T-cell (primary cell): ENCODE data around the gene HEATR9. TPM values are rescaled to one million over a fixed set of nuclear protein-coding genes. Genes with fewer than 3 reads are reported as not detected.

Experiments
- ATAC-seq, 4 experiments: fragments of 200-7000 bp in 3 of 4; fragments of 150-1000 bp in 1 of 4; cut with Tn5 transposase; replicated peaks in 1 of 4; 1 replicate in 3 of 4; 2 replicates in 1 of 4; pipeline ENCODE4 v1.10.0; 2021; ENCODE audit warnings: moderate library complexity in 3 of 4, mild to moderate bottlenecking in 2 of 4, moderate number of reproducible peaks in 1 of 4
- CTCF ChIA-PET, 2 donors: fragments of 300-600 bp; sonication (Branson Sonifier 250); formaldehyde crosslinking; loops; one replicate each; lab custom pipeline; 2022; ENCODE audit warnings: antibody characterized with exemption in 2 of 2; lab: Charles Lee
- POLR2A ChIA-PET, 2 donors: fragments of 300-600 bp; sonication (Branson Sonifier 250); formaldehyde crosslinking; loops; one replicate each; lab custom pipeline; 2022; ENCODE audit warnings: antibody characterized with exemption in 2 of 2; lab: Charles Lee
- DNase-seq, 35 experiments: peaks; one replicate each; pipeline versions ENCODE4 v3.0.0 to v3.0.0-alpha.2; 2013 to 2023
- H3K27ac ChIP-seq: one replicate; pipeline ENCODE4 v1.5.1; 2013; ENCODE audit warnings: low read length
- H3K27me3 ChIP-seq, 2 experiments: replicated peaks in 1 of 2; 1 replicate in 1 of 2; 2 replicates in 1 of 2; pipeline versions ENCODE4 v1.6.1 to v1.7.0; 2013; ENCODE audit warnings: low read length in 1 of 2, mixed read lengths in 1 of 2; ENCODE audit not compliant: control insufficient read depth in 2 of 2, insufficient read depth in 2 of 2; ENCODE audit errors: extremely low read depth in 1 of 2
- H3K36me3 ChIP-seq, 2 donors: 1 replicate in 1 of 2; 2 replicates in 1 of 2; pipeline versions ENCODE4 v1.6.1 to v1.7.0; 2013; ENCODE audit warnings: low read length in 1 of 2; ENCODE audit not compliant: control insufficient read depth in 2 of 2, insufficient read depth in 1 of 2; ENCODE audit errors: extremely low read depth in 1 of 2
- H3K4me1 ChIP-seq, 2 experiments: 1 replicate in 1 of 2; 2 replicates in 1 of 2; pipeline versions ENCODE4 v1.6.1 to v1.7.0; 2013; ENCODE audit warnings: low read length in 2 of 2, mixed read lengths in 1 of 2; ENCODE audit not compliant: insufficient read depth in 2 of 2, control insufficient read depth in 1 of 2; ENCODE audit errors: extremely low read depth in 1 of 2
- H3K4me3 ChIP-seq, 2 donors: 1 replicate in 1 of 2; 2 replicates in 1 of 2; pipeline versions ENCODE4 v1.5.1 to v1.7.0; 2013; ENCODE audit warnings: mild to moderate bottlenecking in 2 of 2, low read length in 1 of 2, moderate library complexity in 1 of 2; ENCODE audit not compliant: control insufficient read depth in 1 of 2; ENCODE audit errors: extremely low read depth in 1 of 2
- H3K9me3 ChIP-seq: 2 replicates; pipeline ENCODE4 v1.7.0; 2013
- H3K27ac Mint-ChIP-seq, 2 donors: one replicate each; pipeline ENCODE4 v1.8.0; 2020 to 2021; ENCODE audit warnings: mild to moderate bottlenecking in 2 of 2, mixed read lengths in 2 of 2
- H3K27me3 Mint-ChIP-seq, 2 donors: one replicate each; pipeline ENCODE4 v1.8.0; 2021 to 2022; ENCODE audit warnings: mixed read lengths in 2 of 2
- H3K36me3 Mint-ChIP-seq: one replicate; pipeline ENCODE4 v1.8.0; 2021; ENCODE audit warnings: mixed read lengths
- H3K4me1 Mint-ChIP-seq, 3 donors: one replicate each; pipeline ENCODE4 v1.8.0; 2020 to 2022; ENCODE audit warnings: mixed read lengths in 3 of 3, mild to moderate bottlenecking in 1 of 3
- H3K4me3 Mint-ChIP-seq, 3 donors: one replicate each; pipeline ENCODE4 v1.8.0; 2020 to 2022; ENCODE audit warnings: mild to moderate bottlenecking in 3 of 3, mixed read lengths in 3 of 3, moderate library complexity in 3 of 3
- H3K9me3 Mint-ChIP-seq, 3 donors: one replicate each; pipeline ENCODE4 v1.8.0; 2020 to 2022; ENCODE audit warnings: mixed read lengths in 3 of 3
- WGBS: methylation state at CpG from one replicate; pipeline ENCODE4 v1.1.5; 2013; ENCODE audit warnings: missing lambda C conversion rate; ENCODE audit not compliant: insufficient coverage; 5-methylcytosine and 5-hydroxymethylcytosine counted together
- total RNA-seq, 35 experiments: library from RNA in 6 of 35; stranded (reverse) in 6 of 35; fragments of 120-200 nt in 1 of 35; gene quantifications; one replicate each; pipeline versions ENCODE4 v1.2.1 to v1.2.4 and lab custom pipeline; 2013 to 2026

HEATR9 gene
- total RNA-seq, 5 donors from 2014 or later (not counting 1 experiment from before 2014, with no cell fraction given) = 0.90 to 4.1 (median 1.5) TPM

GRCh38 chr17:35912942-35913341 is 44.3 kb upstream of the HEATR9 start:
- ChIA-PET POLR2A (no interaction called here), CTCF (no interaction called here)
- no peak overlapping the region for H3K27ac ChIP-seq
- H3K9me3 ChIP-seq = no peaks in the 10 kb centered on the region
- Mint-ChIP-seq H3K27ac (no peak overlapping the region), H3K36me3 (no peaks in the 10 kb centered on the region), H3K9me3 (no peaks in the 10 kb centered on the region), H3K27me3 (no peaks in the 10 kb centered on the region), H3K4me3 (no peak overlapping the region), H3K4me1 (peaks cover 0 to 24% (median 16%) of the 10 kb centered on the region in 3 donors)
- no peak overlapping the region for H3K4me3 ChIP-seq
- H3K27me3 ChIP-seq = no peaks in the 10 kb centered on the region
- H3K4me1 ChIP-seq = peaks cover 0 to 20% of the 10 kb centered on the region in 2 experiments
- no peak for ATAC-seq
- DNase-seq = no peak
- H3K36me3 ChIP-seq = no peaks in the 10 kb centered on the region
- 73% methylated on average over 1 of the region's 2 CpGs for WGBS

GRCh38 chr17:35912339-35912912 is 43.7 kb upstream of the HEATR9 start:
- Histone ChIP-seq H3K27me3 (no peaks in the 10 kb centered on the region), H3K4me1 (peaks cover 0 to 20% of the 10 kb centered on the region in 2 experiments), H3K27ac (no peak overlapping the region), H3K4me3 (no peak overlapping the region), H3K9me3 (no peaks in the 10 kb centered on the region), H3K36me3 (no peaks in the 10 kb centered on the region)
- DNase-seq = no peak
- Mint-ChIP-seq H3K4me3 (no peak overlapping the region), H3K27me3 (no peaks in the 10 kb centered on the region), H3K36me3 (no peaks in the 10 kb centered on the region), H3K27ac (peak overlapping the region in 1 of 2 donors; percentile 2), H3K9me3 (no peaks in the 10 kb centered on the region), H3K4me1 (peaks cover 0 to 24% (median 19%) of the 10 kb centered on the region in 3 donors)
- ATAC-seq = no peak
- 100% methylated on average over 3 of the region's 3 CpGs for WGBS
- POLR2A ChIA-PET = no interaction called here
- CTCF ChIA-PET = no interaction called here

DNA sequence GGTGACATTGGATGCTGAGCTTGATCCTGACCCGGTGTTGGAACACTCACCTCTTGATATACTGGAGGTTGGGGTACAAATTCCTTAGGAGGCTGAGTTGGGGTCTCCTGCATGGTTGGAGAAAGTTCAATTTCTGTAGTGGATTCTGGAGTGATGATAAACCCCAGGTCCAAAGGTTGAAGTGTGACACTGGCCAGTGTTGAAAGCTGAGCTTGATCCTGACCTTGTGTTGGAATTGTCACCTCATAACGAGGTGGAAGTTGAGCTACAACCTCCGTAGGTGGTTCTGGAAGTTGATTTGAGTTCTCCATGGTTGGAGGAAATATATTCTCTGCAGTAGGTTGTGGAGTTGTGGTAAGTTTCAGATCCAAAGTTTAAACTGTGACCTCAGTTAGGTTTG is 40.7 kb upstream of the HEATR9 start:
- no peak for ATAC-seq
- Histone ChIP-seq H3K4me3 (no peak overlapping the region), H3K27me3 (no peaks in the 10 kb centered on the region), H3K9me3 (no peaks in the 10 kb centered on the region), H3K27ac (no peak overlapping the region), H3K4me1 (peaks cover 0 to 15% of the 10 kb centered on the region in 2 experiments), H3K36me3 (no peaks in the 10 kb centered on the region)
- Mint-ChIP-seq H3K27ac (no peak overlapping the region), H3K9me3 (no peaks in the 10 kb centered on the region), H3K4me1 (peaks cover 0 to 18% (median 17%) of the 10 kb centered on the region in 3 donors), H3K4me3 (no peak overlapping the region), H3K36me3 (no peaks in the 10 kb centered on the region), H3K27me3 (no peaks in the 10 kb centered on the region)
- DNase-seq = no peak
- WGBS = 100% methylated on average over 2 of the region's 3 CpGs
- CTCF ChIA-PET = interaction anchor here in 1 of 2 donors (0.6 kb wide), 1 partner anchor 56 kb away, joined by 3 read pairs; no protein-coding TSS in a partner anchor
- POLR2A ChIA-PET = no interaction called here

- Histone ChIP-seq H3K4me1 (peaks cover 0 to 8% of the 10 kb centered on the region in 2 experiments), H3K9me3 (no peaks in the 10 kb centered on the region), H3K27me3 (no peaks in the 10 kb centered on the region), H3K4me3 (no peak overlapping the region), H3K36me3 (no peaks in the 10 kb centered on the region), H3K27ac (no peak overlapping the region)
- ATAC-seq (no peak), DNase-seq (no peak)
- Mint-ChIP-seq H3K27me3 (no peaks in the 10 kb centered on the region), H3K4me1 (peaks cover 0 to 12% (median 12%) of the 10 kb centered on the region in 3 donors), H3K9me3 (no peaks in the 10 kb centered on the region), H3K36me3 (no peaks in the 10 kb centered on the region), H3K4me3 (no peak overlapping the region), H3K27ac (no peak overlapping the region)
- ChIA-PET POLR2A (interaction anchor here in 1 of 2 donors (0.6 kb wide), 1 partner anchor 949 kb away, joined by 10 read pairs; no protein-coding TSS in a partner anchor), CTCF (interaction anchor here in 1 of 2 donors (0.5 kb wide), 1 partner anchor 1451 kb away, joined by 3 read pairs; no protein-coding TSS in a partner anchor)
- 90% methylated on average over 4 of the region's 5 CpGs for WGBS
These were observed 39.0 kb upstream of the HEATR9 start for GRCh38 chr17:35907691-35908090.

GRCh38 chr17:35906926-35907637 is 38.4 kb upstream of the HEATR9 start:
- Mint-ChIP-seq H3K36me3 (no peaks in the 10 kb centered on the region), H3K4me1 (peaks cover 0 to 13% (median 13%) of the 10 kb centered on the region in 3 donors), H3K27ac (no peak overlapping the region), H3K27me3 (no peaks in the 10 kb centered on the region), H3K9me3 (no peaks in the 10 kb centered on the region), H3K4me3 (no peak overlapping the region)
- peak in 1 of 4 experiments; percentile 44 for ATAC-seq
- Histone ChIP-seq H3K4me1 (peaks cover 0 to 13% of the 10 kb centered on the region in 2 experiments), H3K4me3 (no peak overlapping the region), H3K27me3 (no peaks in the 10 kb centered on the region), H3K9me3 (no peaks in the 10 kb centered on the region), H3K27ac (no peak overlapping the region), H3K36me3 (no peaks in the 10 kb centered on the region)
- ChIA-PET CTCF (interaction anchor here in 1 of 2 donors (0.5 kb wide), 1 partner anchor 1452 kb away, joined by 3 read pairs; no protein-coding TSS in a partner anchor), POLR2A (interaction anchor here in 1 of 2 donors (0.6 kb wide), 1 partner anchor 948 kb away, joined by 10 read pairs; no protein-coding TSS in a partner anchor)
- DNase-seq = peak in 1 of 35 experiments; percentile 27
- WGBS = 44% methylated on average over 2 of the region's 3 CpGs

GRCh38 chr17:35906191-35906925 is 37.7 kb upstream of the HEATR9 start:
- Histone ChIP-seq H3K27ac (no peak overlapping the region), H3K9me3 (no peaks in the 10 kb centered on the region), H3K4me3 (no peak overlapping the region), H3K36me3 (no peaks in the 10 kb centered on the region), H3K4me1 (peaks cover 0 to 20% of the 10 kb centered on the region in 2 experiments), H3K27me3 (no peaks in the 10 kb centered on the region)
- ATAC-seq = no peak
- DNase-seq = no peak
- Mint-ChIP-seq H3K27ac (no peak overlapping the region), H3K4me1 (peaks cover 0 to 17% (median 17%) of the 10 kb centered on the region in 3 donors), H3K36me3 (no peaks in the 10 kb centered on the region), H3K27me3 (no peaks in the 10 kb centered on the region), H3K4me3 (no peak overlapping the region), H3K9me3 (no peaks in the 10 kb centered on the region)
- ChIA-PET CTCF (interaction anchor here in 1 of 2 donors (0.7 kb wide), 1 partner anchor 446 kb away, joined by 3 read pairs; no protein-coding TSS in a partner anchor), POLR2A (interaction anchor here (0.6 to 0.7 kb wide), 2 partner anchors 9 to 799 kb away, joined by 3 to 5 read pairs; no protein-coding TSS in a partner anchor)
- 100% methylated on average over 5 of the region's 5 CpGs for WGBS
